Right ventricle myocardium inferior (tissue), 1 donor: ENCODE results near the gene ARHGAP15. TPM values are rescaled to one million over a fixed set of nuclear protein-coding genes. Genes with fewer than 3 reads are reported as not detected.

ENCODE experiments used
- ATAC-seq: fragments of 200-7000 bp; cut with Tn5 transposase; one replicate; pipeline ENCODE4 v1.9.1; 2020; ENCODE audit warnings: mild to moderate bottlenecking, moderate library complexity
- DNase-seq: peaks from one replicate; pipeline ENCODE4 v3.0.0; 2021; ENCODE audit errors: missing footprints
- intact Hi-C: fragments of 100-400 bp; cut with DNase I; formaldehyde crosslinking; loops from one replicate; pipeline ENCODE4 v1.11.0; 2022
- total RNA-seq: library from RNA; stranded (reverse); fragmentation: NEBNext Ultra II Directional; extraction: Animal tissue kit (Norgen Biotek cat#: 25700); gene quantifications from one replicate; pipeline ENCODE4 v1.2.1, GENCODE V29; 2021
- donor health status: DM: no; HTN: yes; CAD: no; lungs with severe emphysema.

The ARHGAP15 gene
- total RNA-seq, 1 donor from 2014 or later: 4.2 TPM

DNA sequence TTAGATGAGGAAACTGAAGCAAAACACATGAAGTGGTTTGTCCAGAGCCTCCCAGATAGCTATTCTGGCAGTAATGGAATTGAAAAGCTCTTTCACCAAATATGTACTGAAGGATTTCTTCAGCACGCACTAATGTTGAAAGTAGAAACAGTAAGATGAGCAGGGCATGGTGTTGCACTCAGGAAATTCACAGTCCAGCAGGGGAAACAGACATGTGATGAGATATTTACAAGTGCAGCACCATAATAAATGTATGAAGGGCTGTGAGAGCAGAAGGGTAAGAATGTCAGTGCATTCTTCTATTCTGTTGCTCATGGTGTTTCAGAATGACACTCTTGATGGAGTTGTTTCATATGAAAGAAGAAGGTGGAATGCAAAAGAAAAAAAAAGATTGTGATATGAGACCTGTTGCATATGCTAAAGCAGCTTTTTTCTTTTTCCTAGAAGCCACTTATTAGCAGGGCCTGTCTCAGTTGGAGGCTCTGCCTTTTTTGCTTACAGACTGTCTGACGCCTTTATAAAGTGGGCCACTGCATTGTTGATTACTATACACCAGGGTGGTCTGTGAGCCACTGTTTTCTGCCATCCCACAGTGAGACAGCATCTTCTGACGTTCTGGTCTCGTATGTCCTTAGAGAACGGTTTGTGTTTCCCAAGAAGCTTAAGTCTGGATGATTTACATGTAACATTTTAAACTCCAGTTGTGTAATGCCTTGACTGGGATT is 516.9 kb downstream of the ARHGAP15 start:
- no peak for ATAC-seq
- intact Hi-C loops: no loop called here

GRCh38 chr2:143649226-143649740 is 520.1 kb downstream of the ARHGAP15 start:
- ATAC-seq: no peak
- intact Hi-C loops: no loop called here
- no peak for DNase-seq

More for the DNA sequence above, 516.9 kb downstream of the ARHGAP15 start:
- no peak for DNase-seq

GRCh38 chr2:143652692-143653091 is 523.5 kb downstream of the ARHGAP15 start:
- ATAC-seq (no peak), DNase-seq (no peak)
- intact Hi-C loops: no loop called here

DNA sequence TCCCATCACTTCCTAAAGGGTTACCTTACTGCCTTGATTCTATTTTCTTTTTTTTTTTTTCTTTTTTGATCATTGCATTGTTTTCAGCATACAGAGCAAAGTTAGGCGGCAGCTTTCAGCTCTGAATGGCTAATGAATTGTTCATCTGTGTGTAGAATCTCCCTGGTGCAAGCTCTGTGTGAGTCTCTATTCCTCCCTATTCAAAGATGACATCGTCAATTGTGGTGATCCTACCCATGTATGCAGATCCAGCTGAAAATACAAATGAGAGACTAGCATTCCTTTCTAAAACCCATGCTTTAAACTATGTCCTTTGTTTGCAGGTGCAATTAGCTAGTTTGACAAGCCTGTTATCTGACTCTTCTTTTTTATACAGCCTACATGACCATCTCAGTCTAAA is 539.0 kb downstream of the ARHGAP15 start:
- intact Hi-C loops: no loop called here
- ATAC-seq (no peak), DNase-seq (no peak)

- intact Hi-C loops: no loop called here
- no peak for ATAC-seq
- no peak for DNase-seq
These were observed 544.8 kb downstream of the ARHGAP15 start for GRCh38 chr2:143674051-143674450.

- DNase-seq (no peak), ATAC-seq (no peak)
- intact Hi-C loops: no loop called here
These were observed 545.8 kb downstream of the ARHGAP15 start for GRCh38 chr2:143675021-143675420.

DNA sequence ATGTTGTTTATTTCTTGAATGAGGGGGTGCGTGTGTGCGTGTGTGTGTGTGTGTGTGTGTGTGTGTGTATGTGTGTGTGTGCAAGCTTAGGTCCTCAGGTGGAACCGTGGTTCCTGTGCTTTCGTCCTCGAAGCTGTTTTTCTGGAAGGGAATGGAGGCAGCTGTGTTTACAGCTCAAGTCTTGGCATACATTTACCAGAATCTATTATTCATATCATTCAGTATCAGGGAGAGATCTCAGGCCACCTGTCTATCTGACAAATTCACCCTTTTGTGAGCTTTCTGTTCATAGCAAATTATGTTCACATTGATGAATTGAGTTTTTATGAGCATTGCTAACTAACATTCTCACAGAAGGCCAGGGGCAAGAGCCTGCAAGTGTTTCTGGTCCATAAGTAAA is 550.4 kb downstream of the ARHGAP15 start:
- intact Hi-C loops: no loop called here
- DNase-seq: no peak
- ATAC-seq: no peak

DNA sequence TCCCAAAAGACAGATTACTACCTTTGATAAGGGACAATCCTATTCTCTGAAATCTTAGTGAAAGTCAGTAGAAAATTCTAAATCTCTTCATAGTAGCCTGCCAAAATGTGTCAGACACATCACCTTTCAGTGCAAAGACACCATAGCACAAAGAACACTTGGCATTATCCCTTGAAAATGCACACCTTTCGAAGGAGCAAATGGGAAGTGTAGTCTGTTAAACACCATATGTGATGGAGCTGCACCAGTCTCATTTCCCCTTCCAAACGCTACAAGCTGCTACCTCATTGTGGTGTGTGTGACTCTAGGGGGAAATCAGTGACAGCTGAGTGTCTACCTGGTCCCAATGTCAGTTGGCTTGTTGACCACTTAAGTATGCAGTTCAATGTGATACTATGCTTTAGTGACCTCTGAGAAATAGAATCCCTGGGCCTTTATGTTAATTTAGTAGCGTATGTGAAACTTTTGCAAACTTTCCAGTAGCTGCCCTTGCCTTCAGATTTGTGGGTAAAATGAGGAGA is 551.7 kb downstream of the ARHGAP15 start:
- ATAC-seq (no peak), DNase-seq (no peak)
- intact Hi-C loops: no loop called here

DNA sequence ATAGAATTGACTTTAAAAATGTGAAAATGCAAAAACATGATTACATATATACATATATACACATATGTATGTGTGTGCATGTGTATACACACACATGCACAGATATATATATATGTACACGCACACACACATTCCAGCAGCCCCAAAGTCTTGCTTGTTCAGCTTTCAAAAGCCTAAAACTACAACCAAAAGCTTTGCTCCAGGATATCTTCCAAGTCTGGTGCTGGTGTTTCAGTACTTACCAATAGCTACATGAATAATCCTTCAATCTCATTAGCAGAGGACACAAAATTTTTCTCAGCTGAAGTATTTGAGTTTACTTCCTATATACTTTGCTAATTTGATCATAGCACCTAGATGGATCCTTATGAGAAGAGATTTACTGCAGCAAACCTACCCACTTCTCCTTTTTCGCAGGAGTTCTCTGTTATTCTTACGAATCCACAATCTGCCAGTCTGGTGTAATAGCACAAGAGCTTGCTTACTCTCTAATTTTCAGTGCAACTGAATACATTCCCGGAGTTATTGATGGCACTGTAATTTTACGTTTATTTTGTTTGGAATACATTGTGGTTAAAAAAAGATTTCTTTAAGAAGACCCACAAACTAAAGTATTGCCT is 553.3 kb downstream of the ARHGAP15 start:
- DNase-seq (no peak), ATAC-seq (no peak)
- intact Hi-C loops: no loop called here

DNA sequence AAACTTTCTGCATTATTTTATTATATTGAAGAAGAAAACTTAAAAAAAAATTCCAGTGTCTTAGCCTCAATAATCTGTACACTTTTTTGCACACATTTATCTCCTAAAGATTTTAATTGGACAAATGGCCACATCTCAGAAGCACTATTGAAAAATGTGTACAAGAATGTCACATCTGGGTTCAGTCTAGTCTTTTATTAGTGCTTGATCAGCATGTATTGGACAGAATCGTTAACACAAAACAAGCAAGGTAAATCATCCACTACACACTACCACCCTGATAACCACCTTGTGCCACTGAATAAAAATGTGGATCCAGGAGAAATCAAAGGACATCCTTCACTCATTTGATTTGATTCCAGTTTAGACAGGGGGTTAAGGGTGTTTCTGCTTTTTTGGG is 554.8 kb downstream of the ARHGAP15 start:
- intact Hi-C loops: no loop called here
- DNase-seq: no peak
- ATAC-seq: no peak

GRCh38 chr2:143684551-143685320 is 555.5 kb downstream of the ARHGAP15 start:
- ATAC-seq (no peak), DNase-seq (no peak)
- intact Hi-C loops: no loop called here

DNA sequence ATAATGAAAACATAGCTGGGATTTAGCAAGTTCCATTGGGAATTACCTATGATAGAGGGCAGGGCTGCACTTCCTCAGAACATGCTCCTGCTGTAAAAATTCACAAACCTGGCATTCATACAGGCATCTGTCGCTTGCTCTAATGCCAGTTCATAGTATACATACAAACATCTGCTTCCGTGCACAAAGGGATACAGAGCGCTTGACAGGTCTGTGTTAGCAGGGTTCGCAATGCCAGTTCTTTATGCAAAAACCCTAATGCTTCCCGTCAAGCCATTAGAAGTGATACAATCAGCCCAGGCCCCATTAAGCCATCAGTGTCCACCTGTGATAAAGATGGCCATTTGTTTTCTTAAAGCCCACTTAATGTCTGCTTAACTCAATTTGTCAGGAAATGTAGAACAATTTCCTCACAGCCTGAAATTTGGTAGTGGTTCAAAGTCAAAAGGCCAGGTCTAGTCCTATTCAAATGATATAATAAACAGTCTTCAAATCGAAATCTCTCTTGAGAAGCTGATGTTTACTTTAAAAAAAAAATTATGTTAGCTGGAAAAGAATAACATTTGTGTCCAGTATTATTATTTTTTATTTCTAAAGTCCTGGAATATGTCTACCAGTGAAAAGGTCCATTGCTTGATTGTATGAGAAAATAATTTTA is 556.3 kb downstream of the ARHGAP15 start:
- DNase-seq (no peak), ATAC-seq (no peak)
- intact Hi-C loops: no loop called here

- intact Hi-C loops: no loop called here
These were observed 557.5 kb downstream of the ARHGAP15 start for GRCh38 chr2:143686585-143687164.

DNA sequence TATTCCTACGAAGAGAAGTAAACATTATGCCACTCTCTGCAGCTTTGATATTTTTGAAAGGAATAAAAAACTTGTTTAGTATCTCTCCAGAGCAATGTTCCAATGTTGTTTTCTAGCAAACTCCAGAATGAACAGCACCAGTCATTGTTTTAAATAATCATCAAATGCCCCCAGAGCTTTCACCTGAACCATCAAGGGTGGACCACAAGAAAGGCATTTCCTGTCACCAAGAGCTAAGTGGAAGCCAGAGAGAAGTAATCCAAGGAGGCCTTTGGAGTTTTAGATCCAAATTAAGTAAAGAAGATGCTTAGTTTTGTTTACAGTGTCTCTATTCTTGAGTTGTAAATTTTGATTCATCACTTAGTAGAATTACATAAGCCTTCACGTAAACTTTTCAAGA is 559.0 kb downstream of the ARHGAP15 start:
- ATAC-seq (no peak), DNase-seq (no peak)
- intact Hi-C loops: no loop called here

More at GRCh38 chr2:143686585-143687164, 557.5 kb downstream of the ARHGAP15 start:
- DNase-seq (no peak), ATAC-seq (no peak)

GRCh38 chr2:143688815-143689214 is 559.6 kb downstream of the ARHGAP15 start:
- intact Hi-C loops: no loop called here
- no peak for ATAC-seq
- DNase-seq: no peak

DNA sequence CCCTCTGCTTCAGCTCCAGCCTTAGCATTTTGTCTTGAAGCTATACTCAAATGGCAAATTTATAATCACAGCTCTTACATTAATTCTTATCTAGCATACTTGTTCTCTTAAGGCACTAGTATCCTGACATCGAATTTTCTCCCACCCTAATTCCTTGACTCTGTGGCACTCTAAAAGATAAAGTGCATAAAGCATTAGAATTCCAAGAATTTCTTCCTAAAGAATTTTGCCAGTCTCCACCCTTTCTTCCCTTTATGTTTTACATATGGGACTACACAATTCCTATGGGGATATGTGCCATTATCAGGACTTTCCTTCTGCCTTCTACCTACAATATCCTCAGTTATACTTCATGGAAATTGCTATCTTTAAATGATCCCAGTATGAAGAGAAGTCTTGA is 560.3 kb downstream of the ARHGAP15 start:
- intact Hi-C loops: no loop called here

DNA sequence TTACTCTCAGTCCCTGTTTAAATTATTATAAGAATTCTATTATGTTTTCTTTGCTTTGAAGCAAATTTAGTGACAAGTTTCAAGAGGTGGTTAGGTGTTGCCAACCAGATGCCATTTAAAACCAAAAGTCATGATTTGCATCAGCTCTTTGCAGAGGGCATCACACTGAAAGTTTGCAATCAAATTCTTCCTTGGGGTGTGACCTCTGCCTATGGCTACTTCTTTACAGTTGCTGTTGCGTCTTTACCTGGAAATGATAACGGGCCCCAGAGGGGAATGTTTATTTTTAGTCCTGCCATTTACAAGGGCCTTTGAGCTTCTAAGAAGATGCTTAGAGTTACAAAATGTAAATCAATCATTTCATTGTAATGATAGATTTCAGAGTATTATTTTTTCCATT is 561.0 kb downstream of the ARHGAP15 start:
- ATAC-seq (no peak), DNase-seq (no peak)
- intact Hi-C loops: no loop called here

More for the DNA sequence above, 560.3 kb downstream of the ARHGAP15 start:
- DNase-seq (no peak), ATAC-seq (no peak)

DNA sequence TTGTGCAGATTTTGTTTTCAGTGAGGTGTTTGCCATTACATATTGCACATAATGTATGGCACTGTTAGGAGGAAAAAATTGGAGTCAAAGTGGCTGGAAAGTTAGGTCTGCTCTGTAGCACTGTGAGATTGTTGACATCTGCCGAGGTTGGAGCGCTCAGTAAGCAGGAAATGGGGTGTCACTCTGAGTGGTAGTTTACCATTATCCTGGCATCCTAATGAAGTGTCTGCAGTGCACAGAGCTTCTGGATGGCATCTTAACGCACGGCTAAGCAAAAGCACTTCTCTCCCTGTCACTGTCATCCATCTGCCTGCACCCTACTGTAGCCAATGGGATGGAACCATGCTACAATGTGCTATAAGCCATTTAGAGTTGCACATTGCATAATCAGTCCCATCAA is 561.9 kb downstream of the ARHGAP15 start:
- no peak for ATAC-seq
- intact Hi-C loops: no loop called here
- DNase-seq: no peak

- ATAC-seq (no peak), DNase-seq (no peak)
- intact Hi-C loops: no loop called here
These were observed 562.9 kb downstream of the ARHGAP15 start for GRCh38 chr2:143692162-143692561.
